ENCODE measurements around the gene SELENOO. TPM values are rescaled to one million over a fixed set of nuclear protein-coding genes. Genes with fewer than 3 reads are reported as not detected.

SELENOO gene
- total and polyA plus RNA-seq, 2 experiments from 2014 or later, result 31.6 to 37.7 TPM

GRCh38 chr22:50178871-50179869 lies 21.6 kb upstream of the SELENOO start:
- no peaks in the 10 kb centered on the region for H3K79me2 ChIP-seq
- no peak overlapping the region for H2AFZ ChIP-seq
- no peak overlapping the region for H3K27ac ChIP-seq
- no peaks in the 10 kb centered on the region for H3K36me3 ChIP-seq (replicated peaks; ENCODE audit: insufficient read depth, low read depth)
- H3K9me3 ChIP-seq (ENCODE audit: low read depth), result no peaks in the 10 kb centered on the region
- no peaks in the 10 kb centered on the region for H3K27me3 ChIP-seq
- no peaks in the 10 kb centered on the region for H4K20me1 ChIP-seq (ENCODE audit: insufficient read depth, poor library complexity, severe bottlenecking)
- TF ChIP-seq EZH2 (IDR thresholded peaks at IDR 0.05; ENCODE audit: borderline replicate concordance) (no peak), CTCF (IDR thresholded peaks at IDR 0.05; ENCODE audit: poor library complexity) (no peak), EZH2phosphoT487 (IDR thresholded peaks at IDR 0.05; ENCODE audit: low read depth, severe bottlenecking, unreplicated experiment) (no peak)
- no peaks in the 10 kb centered on the region for H3K9me2 ChIP-seq (replicated peaks; ENCODE audit: insufficient read depth)
- no peak overlapping the region for H3K4me3 ChIP-seq
- H3K4me2 ChIP-seq, result no peak overlapping the region
- DNase-seq (ENCODE audit: low spot score), result no peak
- 93% methylated on average over 54 of the region's 64 CpGs for WGBS (ENCODE audit: low lambda C conversion rate, missing lambda C conversion rate)
- H3K4me1 ChIP-seq (ENCODE audit: insufficient read depth), result peaks cover 3% of the 10 kb centered on the region

- no peaks in the 10 kb centered on the region for H3K9me3 ChIP-seq (ENCODE audit: low read depth)
- no peak for TF ChIP-seq CTCF (IDR thresholded peaks at IDR 0.05; ENCODE audit: poor library complexity)
- no peak for TF ChIP-seq EZH2phosphoT487 (IDR thresholded peaks at IDR 0.05; ENCODE audit: low read depth, severe bottlenecking, unreplicated experiment)
- no peak for TF ChIP-seq EZH2 (IDR thresholded peaks at IDR 0.05; ENCODE audit: borderline replicate concordance)
- H3K27ac ChIP-seq, result no peak overlapping the region
- no peak overlapping the region for H3K4me3 ChIP-seq
- H3K4me2 ChIP-seq, result no peak overlapping the region
- no peaks in the 10 kb centered on the region for H3K36me3 ChIP-seq (replicated peaks; ENCODE audit: insufficient read depth, low read depth)
- H3K9me2 ChIP-seq (replicated peaks; ENCODE audit: insufficient read depth), result no peaks in the 10 kb centered on the region
- 92% methylated on average over 39 of the region's 39 CpGs for WGBS (ENCODE audit: low lambda C conversion rate, missing lambda C conversion rate)
- no peak for DNase-seq (ENCODE audit: low spot score)
- no peaks in the 10 kb centered on the region for H3K27me3 ChIP-seq
- peaks cover 10% of the 10 kb centered on the region for H3K4me1 ChIP-seq (ENCODE audit: insufficient read depth)
- H4K20me1 ChIP-seq (ENCODE audit: insufficient read depth, poor library complexity, severe bottlenecking), result no peaks in the 10 kb centered on the region
- no peak overlapping the region for H2AFZ ChIP-seq
- no peaks in the 10 kb centered on the region for H3K79me2 ChIP-seq
Observed at GRCh38 chr22:50179937-50180726, 20.7 kb upstream of the SELENOO start.

GRCh38 chr22:50180727-50181521 lies 19.9 kb upstream of the SELENOO start:
- H3K4me2 ChIP-seq, result no peak overlapping the region

More at GRCh38 chr22:50180727-50181521, 19.9 kb upstream of the SELENOO start:
- H3K9me3 ChIP-seq (ENCODE audit: low read depth), result no peaks in the 10 kb centered on the region
- H4K20me1 ChIP-seq (ENCODE audit: insufficient read depth, poor library complexity, severe bottlenecking), result no peaks in the 10 kb centered on the region
- no peaks in the 10 kb centered on the region for H3K9me2 ChIP-seq (replicated peaks; ENCODE audit: insufficient read depth)
- H3K4me1 ChIP-seq (ENCODE audit: insufficient read depth), result peaks cover 14% of the 10 kb centered on the region
- DNase-seq (ENCODE audit: low spot score), result no peak
- H3K36me3 ChIP-seq (replicated peaks; ENCODE audit: insufficient read depth, low read depth), result no peaks in the 10 kb centered on the region
- no peak overlapping the region for H2AFZ ChIP-seq
- H3K4me3 ChIP-seq, result no peak overlapping the region
- WGBS (ENCODE audit: low lambda C conversion rate, missing lambda C conversion rate), result 94% methylated on average over 26 of the region's 27 CpGs
- H3K79me2 ChIP-seq, result peaks cover 3% of the 10 kb centered on the region
- no peak overlapping the region for H3K27ac ChIP-seq
- TF ChIP-seq EZH2phosphoT487 (IDR thresholded peaks at IDR 0.05; ENCODE audit: low read depth, severe bottlenecking, unreplicated experiment) (no peak), CTCF (IDR thresholded peaks at IDR 0.05; ENCODE audit: poor library complexity) (no peak), EZH2 (IDR thresholded peaks at IDR 0.05; ENCODE audit: borderline replicate concordance) (no peak)
- H3K27me3 ChIP-seq, result no peaks in the 10 kb centered on the region

Measured in hepatocyte (in vitro differentiated cells).